Stimulated activated CD8-positive, alpha-beta memory T cell treated with anti-CD3 and anti-CD28 coated beads, Interleukin-7, amount 100 ng/mL, for 4 hours (primary cell): ENCODE measurements around the gene UBB.
A peak's percentile ranks its signal among the peaks of the same experiment; 100 is the strongest.

Experiments
- DNase-seq, 2 donors: peaks; one replicate each; pipeline ENCODE4 v3.0.0-alpha.2; 2020; ENCODE audit warnings: low read depth in 2 of 2

UBB gene

GRCh38 chr17:16417896-16418684, 37.2 kb downstream of the UBB start:
- DNase-seq = no peak

- DNase-seq = no peak
Measured at GRCh38 chr17:16418685-16419068, 37.8 kb downstream of the UBB start.

GRCh38 chr17:16419074-16419928, 38.4 kb downstream of the UBB start:
- DNase-seq = peak; percentile 54 to 73

GRCh38 chr17:16419929-16420271, 39.0 kb downstream of the UBB start:
- peak; percentile 39 to 43 for DNase-seq

- DNase-seq = no peak
Measured at GRCh38 chr17:16422416-16422815, 41.5 kb downstream of the UBB start.

- no peak for DNase-seq
Measured at GRCh38 chr17:16423226-16423872, 42.5 kb downstream of the UBB start.

GRCh38 chr17:16425202-16425601, 44.3 kb downstream of the UBB start:
- no peak for DNase-seq

- DNase-seq = no peak
Measured at GRCh38 chr17:16425698-16426659, 45.1 kb downstream of the UBB start.

- DNase-seq = no peak
Measured at GRCh38 chr17:16427020-16427419, 46.1 kb downstream of the UBB start.

GRCh38 chr17:16428098-16428882, 47.4 kb downstream of the UBB start:
- no peak for DNase-seq

- DNase-seq = no peak
Measured at GRCh38 chr17:16429083-16429482, 48.2 kb downstream of the UBB start.

GRCh38 chr17:16430650-16431049, 49.8 kb downstream of the UBB start:
- no peak for DNase-seq

- no peak for DNase-seq
Measured at GRCh38 chr17:16432017-16432416, 51.1 kb downstream of the UBB start.
